NCI-H2107 treated with DMSO at 0.1 percent for 48 hours (cell line): ENCODE data around the gene AGA.

Source experiments
- DNase-seq: peaks from one replicate; lab custom pipeline; 2025; ENCODE audit not compliant: unreplicated experiment; lab: John Stamatoyannopoulos, UW

The AGA gene

GRCh38 chr4:177447417-177448004, 5.3 kb upstream of the AGA start:
- no peak for DNase-seq

- DNase-seq = no peak
These were observed 4.3 kb upstream of the AGA start for GRCh38 chr4:177446586-177446985.

GRCh38 chr4:177444911-177445736, 2.9 kb upstream of the AGA start:
- DNase-seq = no peak

- peak; percentile 3 for DNase-seq
These were observed 1.0 kb downstream of the AGA start for GRCh38 chr4:177441061-177441802.

GRCh38 chr4:177436456-177436855, 5.8 kb downstream of the AGA start:
- DNase-seq = no peak

GRCh38 chr4:177434667-177435066, 7.6 kb downstream of the AGA start:
- no peak for DNase-seq

GRCh38 chr4:177427192-177427591, 15.0 kb downstream of the AGA start:
- no peak for DNase-seq

GRCh38 chr4:177419434-177419833, 22.8 kb downstream of the AGA start:
- DNase-seq = no peak

- no peak for DNase-seq
These were observed 28.6 kb downstream of the AGA start for GRCh38 chr4:177413656-177414055.

GRCh38 chr4:177413076-177413475, 29.2 kb downstream of the AGA start:
- DNase-seq = no peak

- DNase-seq = no peak
These were observed 30.2 kb downstream of the AGA start for GRCh38 chr4:177411996-177412395.

- DNase-seq = no peak
These were observed 31.7 kb downstream of the AGA start for GRCh38 chr4:177410566-177410965.

GRCh38 chr4:177408023-177408422, 34.2 kb downstream of the AGA start:
- no peak for DNase-seq

GRCh38 chr4:177405508-177405907, 36.7 kb downstream of the AGA start:
- no peak for DNase-seq

- no peak for DNase-seq
These were observed 37.3 kb downstream of the AGA start for GRCh38 chr4:177404986-177405385.

GRCh38 chr4:177404342-177404741, 37.9 kb downstream of the AGA start:
- no peak for DNase-seq

- no peak for DNase-seq
These were observed 38.5 kb downstream of the AGA start for GRCh38 chr4:177403746-177404145.

GRCh38 chr4:177401658-177402273, 40.5 kb downstream of the AGA start:
- no peak for DNase-seq

- no peak for DNase-seq
These were observed 42.2 kb downstream of the AGA start for GRCh38 chr4:177400030-177400429.

- DNase-seq = no peak
These were observed 45.9 kb downstream of the AGA start for GRCh38 chr4:177396352-177396751.

- DNase-seq = no peak
These were observed 49.0 kb downstream of the AGA start for GRCh38 chr4:177393236-177393635.

- no peak for DNase-seq
These were observed 50.3 kb downstream of the AGA start for GRCh38 chr4:177391953-177392352.
